Hematopoietic multipotent progenitor cell treated with erythropoietin and hydrocortisone succinate and interleukin-3 and kit ligand, for 8 days (in vitro differentiated cells): ENCODE measurements around the gene IL1RAPL2.
"Not testable (repeated sequence)": the region's sequence is repeated elsewhere in the genome, so short reads cannot be mapped to it uniquely, and the experiment has no call there.

Experiments
- DNase-seq: peaks from one replicate; pipeline ENCODE4 v3.0.0-alpha.2; 2015

Gene IL1RAPL2

DNA sequence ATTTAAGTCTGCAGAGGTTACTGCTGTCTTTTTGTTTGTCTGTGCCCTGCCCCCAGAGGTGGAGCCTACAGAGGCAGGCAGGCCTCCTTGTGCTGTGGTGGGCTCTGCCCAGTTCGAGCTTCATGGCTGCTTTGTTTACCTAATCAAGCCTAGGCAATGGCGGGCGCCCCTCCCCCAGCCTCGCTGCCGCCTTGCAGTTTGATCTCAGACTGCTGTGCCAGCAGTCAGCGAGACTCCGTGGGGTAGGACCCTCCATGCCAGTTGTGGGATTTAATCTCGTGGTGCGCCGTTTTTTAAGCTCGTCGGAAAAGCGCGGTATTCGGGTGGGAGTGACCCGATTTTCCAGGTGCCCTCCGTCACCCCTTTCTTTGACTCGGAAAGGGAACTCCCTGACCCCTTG lies 111.5 kb downstream of the IL1RAPL2 start:
- DNase-seq = not testable (repeated sequence)

DNA sequence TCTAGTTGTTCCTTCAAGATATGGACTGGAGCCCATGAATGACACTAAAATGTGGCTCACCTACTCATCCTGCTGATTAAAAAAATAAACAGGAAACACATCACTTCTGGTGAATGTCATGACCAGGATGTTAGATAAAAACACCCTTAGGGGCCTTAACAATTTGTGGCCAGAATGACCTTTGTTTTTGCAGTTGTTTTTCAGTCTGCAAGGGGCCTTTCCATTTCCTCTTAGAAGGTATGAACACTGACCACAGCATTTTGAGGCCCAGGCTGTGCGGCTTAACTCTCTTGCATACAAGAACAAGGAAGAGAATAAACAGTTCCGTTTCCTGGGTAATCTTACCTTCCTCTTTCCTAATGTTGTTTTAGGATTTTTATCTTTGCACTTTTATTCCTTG lies 113.2 kb downstream of the IL1RAPL2 start:
- DNase-seq = no peak

DNA sequence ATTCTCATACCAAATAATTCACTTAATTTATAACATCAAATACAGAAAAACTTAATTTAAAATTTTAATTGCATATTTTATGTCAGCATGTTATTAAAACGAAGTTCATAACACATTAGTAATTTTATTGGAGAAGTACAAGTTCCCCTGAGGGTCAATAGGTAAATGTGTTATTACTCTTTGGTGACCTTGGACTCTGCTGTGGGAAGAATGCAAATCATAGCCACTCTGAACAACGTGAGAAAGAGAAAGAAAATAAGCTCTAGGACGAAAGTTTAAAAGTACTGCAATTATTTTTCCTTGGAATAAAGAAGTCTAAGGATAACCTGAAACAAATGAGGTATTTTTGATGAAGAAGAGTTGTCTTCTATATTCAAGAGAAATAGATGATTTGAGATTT lies 115.2 kb downstream of the IL1RAPL2 start:
- no peak for DNase-seq

DNA sequence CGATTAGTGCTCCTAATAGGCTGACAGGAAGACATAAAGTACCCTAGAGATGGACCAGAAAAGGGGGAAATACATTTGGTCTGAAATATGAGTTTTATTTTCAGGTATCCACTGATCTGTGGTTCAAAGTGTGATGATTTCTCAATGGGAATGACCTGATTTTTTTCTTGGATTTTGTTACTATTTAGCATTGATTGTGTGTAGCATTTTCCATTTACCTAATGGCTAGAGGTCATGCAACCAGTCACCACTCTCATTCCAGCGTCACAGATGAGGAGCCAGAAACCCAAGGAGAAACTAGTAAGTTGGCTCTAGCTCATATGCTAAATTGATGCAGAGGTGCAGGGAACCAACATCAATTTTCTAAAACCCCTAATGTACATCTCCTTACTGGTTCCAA lies 118.1 kb downstream of the IL1RAPL2 start:
- DNase-seq = no peak

DNA sequence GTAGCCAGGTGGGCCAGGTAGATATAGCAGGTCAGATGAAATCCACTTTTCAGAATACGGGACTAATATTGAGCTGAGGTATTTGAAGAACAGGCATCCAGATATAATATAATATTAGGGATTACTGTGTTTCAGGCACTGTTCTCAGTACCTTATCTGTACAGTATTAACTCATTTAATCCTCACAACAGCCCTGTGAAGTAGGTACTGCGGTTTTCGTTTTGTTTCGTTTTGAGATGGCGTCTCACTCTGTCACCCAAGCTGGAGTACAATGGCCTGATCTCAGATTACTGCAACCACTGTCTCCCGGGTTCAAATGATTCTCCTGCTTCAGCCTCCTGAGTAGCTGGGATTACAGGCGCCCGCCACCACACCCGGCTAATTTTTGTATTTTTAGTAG lies 129.6 kb downstream of the IL1RAPL2 start:
- DNase-seq = no peak

DNA sequence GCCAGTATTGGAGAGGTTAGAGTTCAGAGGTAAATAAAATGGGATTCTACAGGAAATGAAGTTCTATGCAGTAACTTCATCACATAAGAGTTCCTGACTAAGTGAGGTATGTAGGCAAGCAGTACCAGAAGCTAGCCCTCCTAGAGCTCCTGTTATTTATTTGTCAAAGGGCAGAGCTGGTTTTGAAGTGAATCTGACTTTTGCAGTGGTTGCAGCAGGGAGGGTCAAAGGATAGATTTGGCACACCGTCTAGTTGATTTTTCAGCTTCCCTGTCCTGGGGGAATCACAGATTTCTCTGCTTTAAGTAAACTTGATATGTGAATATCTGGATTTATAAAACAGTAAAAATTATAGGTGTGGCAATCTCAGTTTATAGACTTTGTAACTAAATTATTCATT lies 130.7 kb downstream of the IL1RAPL2 start:
- no peak for DNase-seq

DNA sequence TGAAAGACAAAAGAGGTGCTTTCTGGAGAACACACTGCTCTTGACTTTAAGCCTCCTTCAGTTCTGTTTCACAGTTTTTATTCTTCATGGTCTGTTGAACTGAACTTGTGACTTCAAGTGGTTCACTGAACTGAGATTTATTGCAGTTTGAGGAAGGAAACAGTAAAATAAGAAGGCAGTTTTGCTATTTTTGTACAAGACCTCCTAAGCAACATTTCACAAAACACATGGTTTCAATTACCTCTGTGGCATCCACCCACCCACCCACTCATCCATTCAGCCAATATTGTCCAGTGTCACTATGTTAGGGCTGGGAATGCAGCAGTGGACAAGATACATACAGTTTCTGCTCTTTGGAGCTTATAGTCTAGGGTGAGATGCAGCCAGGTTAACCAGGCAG lies 131.3 kb downstream of the IL1RAPL2 start:
- no peak for DNase-seq

DNA sequence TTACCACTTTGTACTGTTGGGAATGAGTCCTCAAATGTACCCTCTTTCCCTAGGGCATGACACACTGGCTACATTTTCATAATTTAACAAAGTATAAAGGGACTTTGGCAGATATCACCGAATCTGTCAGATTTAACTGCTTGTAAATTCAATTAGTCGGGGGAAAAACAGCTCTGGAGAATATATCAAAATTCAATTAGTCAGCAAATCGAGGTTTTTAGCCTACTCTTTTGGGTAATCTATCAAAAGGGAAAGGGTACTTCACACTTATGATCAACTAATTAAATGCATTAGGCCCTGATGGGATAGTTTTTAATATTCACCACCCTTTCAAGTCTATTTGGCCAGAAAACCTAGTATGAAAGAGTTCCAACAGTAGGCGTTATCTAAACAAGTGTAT lies 141.0 kb downstream of the IL1RAPL2 start:
- no peak for DNase-seq

DNA sequence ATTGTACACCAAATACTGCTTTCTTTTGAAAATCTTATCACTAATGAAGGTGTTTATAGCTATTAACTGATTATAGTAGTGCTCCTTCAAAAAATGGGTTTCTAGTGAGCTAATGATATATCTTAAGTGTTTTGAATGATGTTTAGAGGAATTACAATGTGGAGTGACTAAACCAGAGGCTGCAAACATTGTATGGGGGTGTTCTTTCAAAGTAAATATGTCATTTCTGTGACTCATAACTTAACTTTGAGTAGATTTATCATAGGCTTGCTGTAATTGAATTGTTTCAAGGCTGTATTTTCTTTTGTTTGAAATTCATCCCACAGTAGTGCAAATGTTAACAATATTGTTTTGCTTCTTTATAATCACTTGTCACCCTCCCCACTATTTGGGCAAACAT lies 141.6 kb downstream of the IL1RAPL2 start:
- no peak for DNase-seq

DNA sequence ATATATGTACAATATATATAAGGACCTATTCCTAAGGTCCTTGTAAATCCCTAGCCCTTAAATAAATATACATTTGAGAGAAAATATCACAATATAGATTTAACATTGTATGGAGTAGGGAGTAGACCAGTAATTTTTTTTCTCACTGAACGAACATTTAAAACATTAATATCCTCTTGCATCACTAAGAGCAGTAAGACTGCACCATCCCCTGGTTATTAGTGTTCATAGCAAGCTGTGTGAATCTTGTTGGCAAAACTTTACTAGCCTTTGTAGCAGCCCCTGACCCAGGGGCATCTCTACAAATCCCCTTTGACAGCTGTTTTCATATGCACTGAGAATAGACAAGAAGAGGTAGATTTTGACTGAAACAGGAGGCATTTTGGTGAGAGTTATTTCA lies 146.5 kb downstream of the IL1RAPL2 start:
- DNase-seq = no peak

DNA sequence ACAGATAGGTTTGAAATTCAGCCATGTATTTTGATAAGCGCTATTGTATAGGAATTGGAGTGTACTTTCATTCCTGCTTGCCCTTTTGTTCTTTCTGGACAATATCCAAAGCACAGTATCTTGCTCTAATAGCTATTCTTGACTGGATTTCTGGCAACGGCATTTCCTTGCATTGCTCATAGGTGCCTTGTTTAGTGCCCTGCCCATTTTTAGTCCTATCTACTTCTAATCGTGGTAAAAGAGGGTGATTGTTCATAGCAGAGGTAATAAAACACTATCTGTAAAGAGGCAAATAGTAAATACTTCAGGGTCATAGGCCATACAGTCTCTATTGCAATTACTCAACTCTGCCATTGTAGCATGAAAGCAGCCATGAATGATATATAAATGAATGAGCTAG lies 155.9 kb downstream of the IL1RAPL2 start:
- no peak for DNase-seq

DNA sequence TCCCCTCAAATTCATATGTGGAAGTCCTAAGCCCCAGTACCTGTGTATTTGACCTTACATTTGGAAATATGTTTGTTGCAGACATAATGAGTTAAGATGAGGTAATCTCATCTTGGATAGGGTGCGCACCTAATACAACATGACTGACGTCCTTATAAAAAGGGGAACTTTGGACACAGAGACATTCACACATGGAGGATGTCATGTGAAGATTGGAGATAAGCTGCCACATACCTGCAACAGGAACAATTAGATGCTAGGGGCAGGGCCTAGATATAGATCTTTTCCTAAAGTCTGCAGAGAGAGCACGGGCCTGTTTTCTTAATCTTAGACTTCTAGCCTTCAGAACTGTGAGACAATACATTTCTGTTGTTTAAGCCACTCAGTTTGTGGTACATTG lies 162.5 kb downstream of the IL1RAPL2 start:
- no peak for DNase-seq

DNA sequence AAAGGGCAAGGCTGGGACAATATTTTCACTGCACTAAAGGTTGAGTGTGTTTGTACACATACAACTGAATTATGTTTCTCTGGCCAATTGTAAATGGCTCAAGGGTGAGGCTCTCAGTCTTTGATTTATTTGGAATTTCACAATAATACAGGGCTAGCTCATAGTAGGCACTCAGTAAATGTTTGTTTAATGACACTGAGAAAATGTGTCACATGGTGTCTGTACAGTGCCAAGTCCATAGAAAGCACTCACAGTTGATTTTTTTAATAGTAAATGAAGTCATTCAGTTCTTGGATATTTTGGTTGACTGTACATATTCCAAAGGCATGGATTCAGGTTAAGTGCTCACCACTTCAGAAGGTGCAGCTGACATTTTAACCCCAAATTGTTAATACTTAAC lies 176.4 kb downstream of the IL1RAPL2 start:
- DNase-seq = no peak

DNA sequence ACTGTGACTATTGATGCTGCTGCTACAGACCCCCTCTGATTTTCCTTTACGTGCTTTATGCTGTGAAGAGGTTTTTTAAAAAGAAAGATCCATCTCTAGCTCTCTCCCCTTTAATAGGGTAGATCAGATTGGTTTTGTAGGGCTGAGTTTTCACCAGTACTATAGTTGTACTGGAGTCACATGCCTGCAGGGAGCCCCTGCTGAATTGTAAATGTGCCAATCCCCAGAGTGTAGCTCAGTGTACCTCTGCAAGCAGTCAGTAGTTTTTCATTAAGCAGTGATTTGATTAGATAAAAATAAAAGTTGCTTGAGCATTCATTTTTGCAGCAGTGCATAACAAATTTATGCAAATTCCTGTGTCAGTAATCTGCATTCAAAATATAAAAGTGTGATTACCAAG lies 179.2 kb downstream of the IL1RAPL2 start:
- no peak for DNase-seq

DNA sequence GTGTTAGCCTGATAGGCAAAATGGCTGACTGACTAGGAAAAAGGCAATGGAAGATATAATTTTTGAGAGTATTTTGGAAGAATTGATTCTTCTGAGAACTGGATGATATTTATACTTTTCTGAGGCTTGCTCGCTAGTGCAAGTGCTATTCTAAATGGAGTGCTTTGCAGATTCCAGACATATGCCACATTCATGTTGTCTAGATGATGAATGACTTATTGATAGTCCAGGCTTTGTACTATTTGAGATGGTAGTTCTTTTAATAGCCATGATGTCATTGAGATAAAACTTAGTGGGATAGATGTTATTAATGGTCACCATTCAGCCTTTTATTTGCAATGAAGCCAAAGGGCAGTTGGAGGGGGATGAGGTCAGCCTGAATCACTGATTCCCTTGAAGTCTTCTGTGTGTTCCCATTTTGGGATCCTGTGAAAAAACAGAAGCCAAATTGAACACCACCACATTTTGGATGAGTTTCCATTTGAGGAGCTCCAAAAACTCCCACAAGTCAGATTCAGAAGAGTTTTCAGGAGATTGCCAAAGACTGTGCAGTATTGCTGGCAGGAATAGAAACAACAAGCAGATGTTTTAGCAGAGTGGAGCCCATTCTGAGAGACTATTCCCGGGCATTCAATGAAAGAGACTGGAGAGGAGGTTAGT lies 184.1 kb downstream of the IL1RAPL2 start:
- DNase-seq = no peak

DNA sequence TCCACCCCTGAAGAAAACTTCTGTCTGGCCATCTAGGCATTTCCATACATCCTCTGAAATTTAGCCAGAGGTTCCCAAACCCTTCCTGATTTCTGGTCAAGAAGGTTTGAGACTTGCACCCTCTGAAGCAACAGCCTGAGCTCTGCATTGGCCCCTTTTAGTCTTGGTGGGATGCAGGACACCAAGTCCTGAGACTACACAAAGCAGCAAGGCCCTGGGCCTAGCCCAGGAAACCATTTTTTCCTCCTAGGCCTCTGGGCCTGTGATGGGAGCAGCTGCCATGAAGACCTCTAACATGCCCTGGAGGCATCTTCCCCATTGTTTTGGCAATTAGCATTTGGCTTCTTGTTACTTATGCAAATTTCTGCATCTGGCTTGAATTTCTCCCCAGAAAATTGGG lies 196.6 kb downstream of the IL1RAPL2 start:
- DNase-seq = no peak

DNA sequence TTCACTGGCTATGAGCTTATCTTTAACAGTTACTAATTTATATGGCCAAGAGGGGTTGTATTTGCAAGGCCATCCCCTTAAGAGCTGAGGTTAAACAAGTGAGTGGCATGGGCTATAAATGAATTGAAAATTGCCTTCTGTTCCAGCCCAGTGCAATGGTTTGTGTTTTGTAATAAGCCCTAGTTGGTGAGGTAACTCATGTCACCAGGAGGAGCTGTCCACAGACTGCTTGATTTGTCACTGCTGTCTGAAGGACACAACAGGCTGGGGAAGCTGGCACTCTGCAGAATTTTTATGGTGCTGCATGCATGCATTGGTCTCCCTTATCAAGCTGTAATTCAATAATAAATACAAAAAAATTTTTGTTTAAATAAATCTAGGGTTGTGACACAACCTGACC lies 223.8 kb downstream of the IL1RAPL2 start:
- DNase-seq = no peak

DNA sequence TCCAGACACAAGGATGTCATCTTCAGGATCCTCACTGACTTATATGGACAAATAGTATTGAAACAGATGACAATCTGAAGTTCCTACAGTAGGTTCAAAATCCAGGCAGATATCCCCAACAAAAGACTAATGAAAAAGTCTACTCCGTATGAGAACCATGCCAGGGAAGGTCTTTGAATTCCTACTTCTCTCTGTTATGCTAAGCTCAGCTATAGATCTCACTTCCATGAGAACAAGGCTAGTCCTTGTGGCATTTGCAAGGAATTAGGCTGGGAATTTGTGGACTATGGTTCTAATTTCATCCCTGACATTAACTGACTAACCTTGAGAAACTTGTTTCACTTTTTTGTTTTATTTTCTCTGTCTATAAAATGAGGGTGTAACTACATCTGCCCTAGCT lies 229.8 kb downstream of the IL1RAPL2 start:
- no peak for DNase-seq

DNA sequence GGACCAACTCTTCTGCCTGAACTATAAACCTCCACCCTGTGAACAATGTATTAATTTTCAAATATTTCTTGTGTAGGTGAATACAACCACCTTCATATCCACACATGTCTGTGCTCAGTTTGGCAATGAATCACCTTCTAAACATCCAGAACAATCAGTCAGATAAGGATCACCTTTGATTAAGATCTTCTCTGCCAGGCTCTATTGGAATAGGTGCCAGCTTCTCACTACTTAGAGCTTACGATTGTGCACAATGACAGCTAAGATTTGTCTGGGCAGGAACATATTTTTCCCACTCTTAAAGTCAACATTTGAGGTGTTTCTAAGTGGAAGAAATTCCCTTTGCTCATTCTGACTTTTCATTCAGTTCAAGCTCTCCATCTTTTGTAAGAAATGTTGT lies 237.2 kb downstream of the IL1RAPL2 start:
- DNase-seq = no peak

DNA sequence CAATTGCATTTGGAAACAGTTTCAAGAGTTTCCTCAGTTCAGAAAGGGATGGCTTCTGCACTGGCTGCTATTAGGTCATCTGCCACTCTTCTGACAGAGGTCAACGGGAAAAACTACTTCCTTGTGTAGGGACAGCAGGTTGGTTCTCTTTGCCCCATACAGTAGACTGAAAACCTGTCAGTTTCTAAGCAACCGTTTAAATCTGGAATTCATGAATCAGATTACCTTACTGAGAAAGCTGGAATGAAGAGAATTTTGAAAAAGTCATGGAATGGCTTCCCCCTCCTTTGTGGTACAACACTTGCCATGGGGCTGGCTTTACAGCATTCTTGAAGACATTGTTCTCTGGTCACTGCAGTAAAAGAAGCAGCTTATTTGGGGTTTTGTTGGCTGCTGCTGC lies 240.3 kb downstream of the IL1RAPL2 start:
- DNase-seq = no peak

DNA sequence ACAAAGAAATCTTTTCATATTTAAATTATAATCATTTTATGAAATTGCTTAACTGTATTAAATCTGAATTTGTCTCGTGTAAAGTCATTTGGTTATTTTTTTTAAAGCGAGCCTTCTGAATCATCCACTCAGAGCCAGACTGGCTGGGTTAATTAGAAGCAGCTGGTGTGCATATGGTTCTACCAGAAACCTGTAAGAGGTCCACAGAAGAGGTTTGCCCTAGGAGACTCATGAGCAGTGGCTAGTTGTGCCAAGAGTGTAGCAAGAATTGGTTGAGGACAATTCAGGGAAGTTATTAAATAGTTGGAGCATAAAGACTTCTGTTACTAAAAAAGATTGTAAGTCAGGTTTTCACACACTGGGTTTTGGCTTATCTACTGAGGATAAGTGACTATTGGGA lies 267.4 kb downstream of the IL1RAPL2 start:
- DNase-seq = no peak

DNA sequence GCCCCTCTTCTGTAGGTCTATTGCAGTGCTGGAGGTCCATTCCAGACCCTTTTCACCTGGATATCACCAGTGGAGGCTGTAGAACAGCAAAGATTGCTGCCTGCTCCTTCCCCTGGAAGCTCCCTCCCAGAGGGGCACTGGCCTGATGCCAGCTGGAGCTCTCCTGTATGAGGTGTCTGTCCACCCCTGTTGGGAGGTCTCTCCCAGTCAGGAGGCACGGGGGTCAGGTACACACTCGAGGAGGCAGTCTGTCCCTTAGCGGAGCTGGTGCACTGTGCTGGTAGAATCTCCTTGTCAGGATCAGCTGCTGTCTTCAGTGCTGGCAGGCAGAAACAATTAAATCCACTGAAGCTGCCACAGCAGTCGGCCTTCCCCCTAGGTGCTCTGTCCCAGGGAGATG lies 276.6 kb downstream of the IL1RAPL2 start:
- DNase-seq = no peak

DNA sequence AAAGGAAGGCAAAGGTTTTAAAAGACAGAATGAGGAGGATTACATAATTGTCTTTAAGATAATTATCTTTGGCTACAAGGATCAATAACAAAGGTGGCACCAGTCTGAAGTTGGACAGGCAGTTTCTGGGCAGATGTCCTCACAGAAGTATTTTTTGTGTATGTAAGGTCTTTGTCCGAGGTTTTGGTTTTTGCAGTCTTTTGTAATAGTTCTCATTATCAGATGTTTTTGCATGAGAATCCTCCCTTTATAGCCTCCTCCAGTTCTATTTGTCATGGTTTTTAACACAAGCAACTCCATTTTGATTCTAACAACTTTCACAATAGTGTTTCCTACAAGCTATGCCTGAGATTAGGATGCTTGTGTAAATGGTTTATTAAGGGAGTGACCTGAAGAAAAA lies 286.2 kb downstream of the IL1RAPL2 start:
- DNase-seq = no peak

DNA sequence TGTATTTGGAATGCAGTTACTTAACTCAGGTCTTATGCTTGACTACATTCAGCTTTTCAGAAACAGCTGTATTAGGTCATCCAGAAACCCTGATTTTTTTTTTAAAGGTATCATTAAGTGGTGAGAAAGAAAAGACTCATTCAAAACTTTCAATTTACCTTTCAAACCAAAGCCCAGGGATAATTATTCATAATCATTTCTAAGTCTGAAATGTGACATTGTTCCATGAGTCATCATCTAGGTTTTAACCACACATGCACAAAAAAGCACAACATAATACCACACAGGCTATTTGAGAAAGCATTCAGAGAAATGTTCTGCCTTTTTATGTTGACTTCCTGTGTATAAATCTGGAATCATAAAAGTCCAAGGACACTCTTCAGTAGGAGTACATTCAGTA lies 288.2 kb downstream of the IL1RAPL2 start:
- no peak for DNase-seq

DNA sequence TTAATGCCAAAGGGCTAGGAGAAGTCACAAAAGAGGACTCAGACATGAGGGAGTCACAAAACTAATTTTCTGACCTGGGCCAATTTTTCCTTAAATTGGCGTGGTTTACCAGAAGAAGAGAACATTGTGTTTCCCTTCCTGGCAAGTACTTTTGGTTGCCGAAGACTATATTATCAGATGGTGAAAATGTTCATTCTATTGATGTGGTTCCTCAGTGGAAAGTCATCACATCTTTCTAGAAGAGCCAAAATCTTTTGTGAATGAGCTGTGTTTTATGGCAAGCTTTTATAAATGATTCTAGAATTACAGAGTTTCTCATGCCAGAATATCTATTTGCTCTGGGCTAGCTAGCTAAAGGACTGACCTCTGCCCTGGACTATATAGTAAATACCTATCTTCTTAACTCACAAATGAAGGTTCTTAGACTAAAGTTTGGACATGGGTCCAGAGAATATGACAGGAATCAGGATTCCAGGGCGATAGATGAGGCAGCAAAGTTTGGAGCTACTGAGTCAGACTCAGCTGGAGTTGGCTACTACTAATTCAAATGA lies 288.9 kb downstream of the IL1RAPL2 start:
- no peak for DNase-seq

DNA sequence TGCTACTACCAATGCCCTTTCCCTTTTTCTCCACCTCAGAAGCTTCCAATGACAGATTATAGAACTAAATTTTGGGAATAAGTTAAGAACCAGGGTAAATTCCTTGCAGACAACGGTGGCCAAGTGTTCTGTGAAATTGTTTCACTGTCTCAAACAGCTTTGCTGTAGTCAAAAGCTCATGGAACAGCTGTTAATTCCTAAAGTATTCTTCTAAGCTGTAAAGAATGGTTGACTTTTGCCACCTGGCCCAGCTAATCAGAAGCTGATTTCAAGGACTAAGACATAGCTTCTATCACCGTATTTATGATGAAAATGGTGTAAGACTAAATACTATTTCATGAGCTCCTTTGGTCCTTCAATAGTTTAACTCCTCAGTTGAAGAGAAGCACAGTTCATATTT lies 297.5 kb downstream of the IL1RAPL2 start:
- DNase-seq = no peak
